Astrocyte (in vitro differentiated cells and primary cell): ENCODE results near the gene CYP2B6. TPM values are rescaled to one million over a fixed set of nuclear protein-coding genes. Genes with fewer than 3 reads are reported as not detected.
"Not testable (repeated sequence)": the region's sequence is repeated elsewhere in the genome, so short reads cannot be mapped to it uniquely, and the experiment has no call there.

ENCODE experiments used
- DNase-seq: peaks from one replicate; pipeline ENCODE4 v3.0.0-alpha.2; 2010; ENCODE audit warnings: low read depth
- FAIRE-seq: peaks from 2 replicates; lab custom pipeline; 2011; peaks lifted over from hg19 to GRCh38; lab: Jason Lieb, UNC
- H2AFZ ChIP-seq: 2 replicates; pipeline ENCODE4 v1.6.0; 2012; ENCODE audit warnings: low read depth, low read length, inconsistent platforms
- H3K27ac ChIP-seq: 2 replicates; pipeline ENCODE4 v1.5.1; 2011; ENCODE audit warnings: low read depth, low read length, inconsistent platforms
- H3K27me3 ChIP-seq: 2 replicates; pipeline ENCODE4 v1.6.0; 2011; ENCODE audit warnings: low read length, inconsistent platforms; ENCODE audit not compliant: insufficient read depth
- H3K36me3 ChIP-seq: 2 replicates; pipeline ENCODE4 v1.5.1; 2011; ENCODE audit warnings: low read length, inconsistent platforms; ENCODE audit not compliant: insufficient read depth
- H3K4me1 ChIP-seq: 2 replicates; pipeline ENCODE4 v1.5.1; 2011; ENCODE audit warnings: low read length, inconsistent platforms; ENCODE audit not compliant: insufficient read depth
- H3K4me2 ChIP-seq: 2 replicates; pipeline ENCODE4 v1.6.0; 2012; ENCODE audit warnings: low read length, inconsistent platforms
- H3K4me3 ChIP-seq: 2 replicates; pipeline ENCODE4 v1.5.1; 2011; ENCODE audit warnings: low read depth, mild to moderate bottlenecking, low read length, inconsistent platforms; ENCODE audit not compliant: insufficient read depth
- H3K79me2 ChIP-seq: 2 replicates; pipeline ENCODE4 v1.6.0; 2012; ENCODE audit warnings: mild to moderate bottlenecking, low read length, inconsistent platforms; ENCODE audit not compliant: insufficient read depth
- H3K9ac ChIP-seq: 2 replicates; pipeline ENCODE4 v1.6.0; 2012; ENCODE audit warnings: mild to moderate bottlenecking, low read length, inconsistent platforms
- H3K9me3 ChIP-seq: 2 replicates; pipeline ENCODE4 v1.5.1; 2012; ENCODE audit warnings: low read depth, mild to moderate bottlenecking, low read length, inconsistent platforms; ENCODE audit not compliant: insufficient read depth
- H4K20me1 ChIP-seq: 2 replicates; pipeline ENCODE4 v1.6.0; 2012; ENCODE audit warnings: low read length, inconsistent platforms; ENCODE audit not compliant: insufficient read depth
- H3K27ac Mint-ChIP-seq: one replicate; pipeline ENCODE4 v1.8.0; 2021; ENCODE audit warnings: mild to moderate bottlenecking, mixed read lengths; ENCODE audit not compliant: unreplicated experiment
- H3K27me3 Mint-ChIP-seq: one replicate; pipeline ENCODE4 v1.8.0; 2021; ENCODE audit warnings: low read depth, mixed read lengths; ENCODE audit not compliant: unreplicated experiment
- H3K36me3 Mint-ChIP-seq: one replicate; pipeline ENCODE4 v1.8.0; 2021; ENCODE audit warnings: low read depth, mixed read lengths; ENCODE audit not compliant: unreplicated experiment
- H3K4me1 Mint-ChIP-seq: one replicate; pipeline ENCODE4 v1.8.0; 2021; ENCODE audit warnings: low read depth, mixed read lengths; ENCODE audit not compliant: unreplicated experiment
- H3K4me3 Mint-ChIP-seq: one replicate; pipeline ENCODE4 v1.8.0; 2021; ENCODE audit warnings: mild to moderate bottlenecking, moderate library complexity, mixed read lengths; ENCODE audit not compliant: unreplicated experiment
- H3K9me3 Mint-ChIP-seq: one replicate; pipeline ENCODE4 v1.8.0; 2021; ENCODE audit warnings: mild to moderate bottlenecking, mixed read lengths; ENCODE audit not compliant: unreplicated experiment
- CTCF ChIP-seq: IDR thresholded peaks from 2 replicates; pipeline ENCODE4 v1.5.1; 2011; ENCODE audit warnings: low read depth, mild to moderate bottlenecking, inconsistent platforms, low read length, moderate library complexity; ENCODE audit not compliant: insufficient read depth
- EZH2 ChIP-seq: IDR thresholded peaks from 2 replicates; pipeline ENCODE4 v1.6.1; 2012; ENCODE audit warnings: mild to moderate bottlenecking, low read length, inconsistent platforms; ENCODE audit not compliant: insufficient read depth
- total RNA-seq: library from RNA; stranded (reverse); gene quantifications from 2 replicates; pipeline ENCODE4 v1.2.1, GENCODE V29; 2021

The CYP2B6 gene
- total RNA-seq, 1 donor from 2014 or later = not detected

GRCh38 chr19:41029524-41030432 is 38.7 kb downstream of the CYP2B6 start:
- Mint-ChIP-seq H3K27me3 (peaks cover 46% of the 10 kb centered on the region), H3K4me3 (no peak overlapping the region), H3K36me3 (no peaks in the 10 kb centered on the region), H3K4me1 (peaks cover 5% of the 10 kb centered on the region), H3K27ac (no peak overlapping the region), H3K9me3 (peaks cover 3% of the 10 kb centered on the region)
- Histone ChIP-seq H3K4me1 (no peaks in the 10 kb centered on the region), H3K4me2 (no peak overlapping the region), H3K9me3 (no peaks in the 10 kb centered on the region), H3K9ac (no peak overlapping the region), H2AFZ (no peak overlapping the region), H4K20me1 (no peaks in the 10 kb centered on the region), H3K36me3 (no peaks in the 10 kb centered on the region), H3K27ac (no peak overlapping the region), H3K4me3 (no peak overlapping the region), H3K27me3 (no peaks in the 10 kb centered on the region), H3K79me2 (no peaks in the 10 kb centered on the region)
- FAIRE-seq (no peak), DNase-seq (no peak)
- TF ChIP-seq CTCF = no peak
- no peak for TF ChIP-seq EZH2

GRCh38 chr19:41030651-41031050 is 39.6 kb downstream of the CYP2B6 start:
- Histone ChIP-seq H3K4me2 (no peak overlapping the region), H3K27me3 (no peaks in the 10 kb centered on the region), H3K9ac (no peak overlapping the region), H2AFZ (no peak overlapping the region), H3K27ac (no peak overlapping the region), H3K4me1 (no peaks in the 10 kb centered on the region), H4K20me1 (no peaks in the 10 kb centered on the region), H3K36me3 (no peaks in the 10 kb centered on the region), H3K4me3 (no peak overlapping the region), H3K9me3 (no peaks in the 10 kb centered on the region), H3K79me2 (no peaks in the 10 kb centered on the region)
- FAIRE-seq (no peak), DNase-seq (no peak)
- Mint-ChIP-seq H3K4me1 (peaks cover 5% of the 10 kb centered on the region), H3K4me3 (no peak overlapping the region), H3K9me3 (peaks cover 3% of the 10 kb centered on the region), H3K36me3 (no peaks in the 10 kb centered on the region), H3K27ac (no peak overlapping the region), H3K27me3 (peaks cover 38% of the 10 kb centered on the region)
- TF ChIP-seq EZH2 = no peak
- no peak for TF ChIP-seq CTCF

- Mint-ChIP-seq H3K4me1 (peaks cover 5% of the 10 kb centered on the region), H3K9me3 (peaks cover 3% of the 10 kb centered on the region), H3K27ac (no peak overlapping the region), H3K36me3 (no peaks in the 10 kb centered on the region), H3K27me3 (peaks cover 28% of the 10 kb centered on the region), H3K4me3 (no peak overlapping the region)
- Histone ChIP-seq H3K9ac (no peak overlapping the region), H3K4me1 (no peaks in the 10 kb centered on the region), H3K9me3 (no peaks in the 10 kb centered on the region), H3K4me2 (no peak overlapping the region), H2AFZ (no peak overlapping the region), H3K79me2 (no peaks in the 10 kb centered on the region), H4K20me1 (no peaks in the 10 kb centered on the region), H3K27me3 (no peaks in the 10 kb centered on the region), H3K36me3 (no peaks in the 10 kb centered on the region), H3K4me3 (no peak overlapping the region), H3K27ac (no peak overlapping the region)
- DNase-seq = no peak
- TF ChIP-seq EZH2 (no peak), CTCF (no peak)
- no peak for FAIRE-seq
Measured at GRCh38 chr19:41031916-41032315, 40.8 kb downstream of the CYP2B6 start.

GRCh38 chr19:41033324-41033723 is 42.2 kb downstream of the CYP2B6 start:
- not testable (repeated sequence) for H3K27ac Mint-ChIP-seq, H3K9me3 Mint-ChIP-seq, H3K27me3 ChIP-seq, H3K9ac ChIP-seq, H2AFZ ChIP-seq, DNase-seq, H3K4me1 Mint-ChIP-seq, H3K79me2 ChIP-seq, H3K4me3 Mint-ChIP-seq, H3K9me3 ChIP-seq, H3K27ac ChIP-seq, H3K4me1 ChIP-seq, FAIRE-seq, H4K20me1 ChIP-seq, H3K4me3 ChIP-seq, H3K36me3 Mint-ChIP-seq, H3K36me3 ChIP-seq, H3K4me2 ChIP-seq
- H3K27me3 Mint-ChIP-seq = peaks cover 23% of the 10 kb centered on the region
